Brain microvascular endothelial cell (primary cell): Measurements from ENCODE around the gene MYO3B.

ENCODE experiments used
- DNase-seq: peaks from one replicate; pipeline ENCODE4 v3.0.0-alpha.2; 2020
- H3K27ac ChIP-seq: fragments of 250-450 bp; sonication (Bioruptor Pico); 2 replicates; pipeline ENCODE4 v1.5.1; 2020; ENCODE audit warnings: mild to moderate bottlenecking, moderate library complexity
- H3K27me3 ChIP-seq: fragments of 250-450 bp; sonication (Bioruptor Pico); replicated peaks from 2 replicates; pipeline ENCODE4 v1.5.1; 2020; ENCODE audit warnings: mild to moderate bottlenecking
- H3K36me3 ChIP-seq: fragments of 250-450 bp; sonication (Bioruptor Pico); replicated peaks from 2 replicates; pipeline ENCODE4 v1.5.1; 2020; ENCODE audit warnings: mild to moderate bottlenecking
- H3K4me3 ChIP-seq: 2 replicates; pipeline ENCODE4 v1.5.1; 2011; ENCODE audit warnings: low read depth, mild to moderate bottlenecking, control low read depth, low read length, moderate library complexity
- in situ Hi-C: cut with HindIII; loops from 2 replicates; pipeline ENCODE4 v1.10.0; 2017; ENCODE audit warnings: low sequenced_read_pairs, low pct_ligation_motif_present
- TF ChIP-seq, protein P1 (sequence below): IDR thresholded peaks from 2 replicates; pipeline ENCODE4 v1.5.1; 2011; ENCODE audit warnings: low read depth, mild to moderate bottlenecking, moderate library complexity, low read length, control low read depth, inconsistent platforms; ENCODE audit errors: missing control alignments

Gene MYO3B

DNA sequence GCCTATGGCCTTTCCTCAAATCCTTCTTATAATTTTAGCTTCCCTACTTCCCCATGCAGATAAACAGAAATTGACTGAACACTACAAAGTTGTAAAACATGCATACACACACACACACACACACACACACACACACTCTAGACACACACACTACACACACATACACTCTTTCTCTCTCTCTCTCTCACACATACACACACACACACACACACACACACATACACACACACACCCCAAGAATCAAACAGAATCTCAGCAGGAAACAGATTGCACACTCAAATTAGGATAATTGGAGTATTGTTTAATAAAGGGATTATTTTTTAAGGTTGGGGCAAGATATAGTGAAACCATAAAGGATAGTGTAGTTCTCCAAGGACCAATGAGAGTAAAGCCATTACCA lies 385.0 kb downstream of the MYO3B start:
- no peaks in the 10 kb centered on the region for H3K27me3 ChIP-seq
- no peak overlapping the region for H3K27ac ChIP-seq
- in situ Hi-C loops = no loop called here

DNA sequence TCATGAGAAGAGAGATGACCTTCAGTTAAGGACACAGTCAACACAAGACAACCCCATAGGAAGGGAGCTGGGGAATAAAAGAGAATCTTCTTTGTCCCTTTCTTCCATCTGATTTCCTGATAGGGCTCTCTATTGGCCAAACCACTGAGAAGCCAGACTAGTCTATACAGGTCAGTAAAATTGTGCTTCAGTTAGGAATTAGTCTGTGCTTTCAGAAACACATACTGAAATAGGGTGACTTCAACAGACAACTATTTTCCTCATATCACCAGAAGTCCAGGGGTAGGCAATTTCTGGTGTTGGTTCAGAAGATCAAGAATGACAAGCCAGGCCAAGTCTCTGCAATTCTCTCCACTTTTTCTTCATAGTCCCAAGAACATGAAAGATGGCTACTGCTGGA lies 385.5 kb downstream of the MYO3B start:
- Histone ChIP-seq H3K4me3 (no peak overlapping the region), H3K36me3 (no peaks in the 10 kb centered on the region), H3K27ac (no peak overlapping the region), H3K27me3 (no peaks in the 10 kb centered on the region)
- no peak for DNase-seq
- in situ Hi-C loops = no loop called here
- TF ChIP-seq, protein P1, sequence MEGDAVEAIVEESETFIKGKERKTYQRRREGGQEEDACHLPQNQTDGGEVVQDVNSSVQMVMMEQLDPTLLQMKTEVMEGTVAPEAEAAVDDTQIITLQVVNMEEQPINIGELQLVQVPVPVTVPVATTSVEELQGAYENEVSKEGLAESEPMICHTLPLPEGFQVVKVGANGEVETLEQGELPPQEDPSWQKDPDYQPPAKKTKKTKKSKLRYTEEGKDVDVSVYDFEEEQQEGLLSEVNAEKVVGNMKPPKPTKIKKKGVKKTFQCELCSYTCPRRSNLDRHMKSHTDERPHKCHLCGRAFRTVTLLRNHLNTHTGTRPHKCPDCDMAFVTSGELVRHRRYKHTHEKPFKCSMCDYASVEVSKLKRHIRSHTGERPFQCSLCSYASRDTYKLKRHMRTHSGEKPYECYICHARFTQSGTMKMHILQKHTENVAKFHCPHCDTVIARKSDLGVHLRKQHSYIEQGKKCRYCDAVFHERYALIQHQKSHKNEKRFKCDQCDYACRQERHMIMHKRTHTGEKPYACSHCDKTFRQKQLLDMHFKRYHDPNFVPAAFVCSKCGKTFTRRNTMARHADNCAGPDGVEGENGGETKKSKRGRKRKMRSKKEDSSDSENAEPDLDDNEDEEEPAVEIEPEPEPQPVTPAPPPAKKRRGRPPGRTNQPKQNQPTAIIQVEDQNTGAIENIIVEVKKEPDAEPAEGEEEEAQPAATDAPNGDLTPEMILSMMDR = no peak

More for the DNA sequence above, 385.0 kb downstream of the MYO3B start:
- H3K36me3 ChIP-seq = no peaks in the 10 kb centered on the region
- no peak for DNase-seq
- TF ChIP-seq, protein P1 = no peak
- no peak overlapping the region for H3K4me3 ChIP-seq

DNA sequence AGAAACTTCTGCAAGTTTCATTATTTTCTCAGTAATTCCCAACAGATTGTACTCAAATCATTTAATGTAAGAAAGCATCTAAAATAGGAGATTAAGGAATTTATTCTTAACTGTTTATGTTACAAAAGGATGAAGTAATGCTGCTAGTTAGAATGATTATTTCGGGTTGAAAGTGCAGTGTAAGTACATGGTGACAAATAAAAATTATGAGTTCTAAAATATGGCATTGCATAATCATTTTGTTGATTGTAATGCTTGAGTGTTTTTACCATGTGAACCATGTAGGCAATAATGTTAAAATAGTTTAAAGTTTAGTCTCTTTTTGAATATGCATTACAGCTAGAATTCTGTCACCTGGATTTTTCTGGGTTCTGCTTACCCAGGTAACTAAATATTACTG lies 388.2 kb downstream of the MYO3B start:
- Histone ChIP-seq H3K4me3 (no peak overlapping the region), H3K27me3 (no peaks in the 10 kb centered on the region), H3K36me3 (no peaks in the 10 kb centered on the region), H3K27ac (no peak overlapping the region)
- no peak for DNase-seq
- in situ Hi-C loops = no loop called here
- TF ChIP-seq, protein P1 = no peak

DNA sequence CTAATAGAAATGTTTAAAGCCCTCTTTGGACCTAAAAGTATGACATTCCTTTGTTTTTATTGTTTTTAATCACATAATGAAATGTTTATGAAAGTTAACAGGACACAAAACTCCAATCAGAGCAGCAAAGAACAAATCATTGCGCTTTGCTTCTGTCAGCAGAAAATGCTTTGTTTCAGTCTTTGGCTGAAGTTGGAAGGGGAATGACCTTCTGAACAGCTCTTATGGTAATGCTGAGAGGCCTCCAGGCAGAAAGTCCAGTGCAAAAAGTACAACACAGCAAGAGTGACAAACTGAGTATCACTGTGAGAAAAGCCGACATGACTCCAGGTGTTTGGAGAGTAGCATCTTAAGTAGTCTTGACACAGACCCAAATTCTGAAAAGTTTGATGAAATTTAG lies 389.5 kb downstream of the MYO3B start:
- no peaks in the 10 kb centered on the region for H3K36me3 ChIP-seq
- H3K4me3 ChIP-seq = no peak overlapping the region
- TF ChIP-seq, protein P1 = no peak
- H3K27me3 ChIP-seq = no peaks in the 10 kb centered on the region
- H3K27ac ChIP-seq = no peak overlapping the region
- DNase-seq = no peak
- in situ Hi-C loops = no loop called here

DNA sequence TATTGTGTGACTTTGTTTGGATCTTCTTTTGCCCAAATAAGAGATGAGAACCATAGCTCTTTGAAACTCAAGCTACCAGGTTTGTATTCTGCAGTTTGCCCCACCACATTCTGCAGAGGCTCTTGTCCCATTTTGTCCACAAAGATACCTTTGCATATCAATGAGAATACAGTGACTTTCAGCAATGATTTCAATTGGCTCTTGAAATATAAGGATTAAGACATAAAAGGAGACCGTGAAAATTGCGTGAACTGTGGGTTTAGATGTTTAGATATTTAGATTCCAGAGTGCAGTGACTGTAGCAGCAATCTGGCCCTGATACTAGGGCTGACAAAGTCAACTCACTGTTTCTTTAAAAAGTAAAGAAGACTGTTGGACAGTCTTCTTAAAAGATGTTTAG lies 390.6 kb downstream of the MYO3B start:
- TF ChIP-seq, protein P1 = no peak
- DNase-seq = no peak
- Histone ChIP-seq H3K4me3 (no peak overlapping the region), H3K36me3 (no peaks in the 10 kb centered on the region), H3K27me3 (no peaks in the 10 kb centered on the region), H3K27ac (no peak overlapping the region)
- in situ Hi-C loops = no loop called here

DNA sequence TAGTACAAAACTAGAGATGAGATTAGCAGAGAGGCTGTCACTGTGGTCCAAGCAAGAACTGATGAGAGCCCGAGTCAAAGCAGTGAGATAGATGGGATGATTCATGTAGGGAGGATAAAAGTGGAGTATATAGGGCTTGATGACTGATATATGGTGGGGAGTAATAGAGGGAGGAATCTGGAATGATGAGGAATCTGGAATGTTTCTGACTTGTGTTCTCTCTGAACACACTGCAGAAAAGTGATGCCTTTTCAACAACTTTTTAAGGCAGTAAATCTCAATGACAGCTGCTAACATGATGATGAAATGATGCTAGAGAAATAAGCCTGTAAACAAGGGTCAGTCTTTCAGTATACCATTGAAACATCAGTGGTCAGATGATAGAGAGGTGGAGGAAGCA lies 393.7 kb downstream of the MYO3B start:
- no peak for DNase-seq
- TF ChIP-seq, protein P1 = no peak
- Histone ChIP-seq H3K27me3 (no peaks in the 10 kb centered on the region), H3K36me3 (no peaks in the 10 kb centered on the region), H3K4me3 (no peak overlapping the region), H3K27ac (no peak overlapping the region)
- in situ Hi-C loops = no loop called here
